IMR-90 (cell line): ENCODE measurements around the gene DOK1. TPM values are rescaled to one million over a fixed set of nuclear protein-coding genes. Genes with fewer than 3 reads are reported as not detected.

ENCODE experiments used
- ATAC-seq: fragments of 200-7000 bp; cut with Tn5 transposase; 2 replicates; pipeline ENCODE4 v1.9.1; 2020; ENCODE audit warnings: low read depth, mild to moderate bottlenecking, moderate library complexity
- BruUV-seq: library from RNA; stranded (reverse); fragments of 400-500 nt; replicated peaks from 2 replicates; lab custom pipeline; 2021; lab: Mats Ljungman, UMichigan
- CTCF ChIA-PET: fragments of 300-600 bp; formaldehyde crosslinking; extraction: SDS; loops from one replicate; lab custom pipeline; 2021; ENCODE audit warnings: antibody characterized with exemption; lab: Yijun Ruan, JAX
- POLR2A ChIA-PET: fragments of 300-600 bp; sonication (Branson Sonifier 250); formaldehyde crosslinking; loops from one replicate; lab custom pipeline; 2022; ENCODE audit warnings: antibody characterized with exemption; ENCODE audit not compliant: unreplicated experiment; lab: Charles Lee
- DNase-seq: peaks from one replicate; pipeline ENCODE4 v3.0.0; 2013
- H2AFZ ChIP-seq: replicated peaks from 2 replicates; pipeline ENCODE3; 2013; ENCODE audit warnings: low read length, mild to moderate bottlenecking; ENCODE audit not compliant: poor library complexity
- H2AK5ac ChIP-seq: 2 replicates; pipeline ENCODE4 v1.6.1; 2013; ENCODE audit warnings: low read depth, low read length, inconsistent platforms
- H2AK9ac ChIP-seq: replicated peaks from 2 replicates; pipeline ENCODE3; 2013; ENCODE audit warnings: mild to moderate bottlenecking, low read depth, low read length, moderate library complexity; ENCODE audit not compliant: poor library complexity
- H2BK120ac ChIP-seq: 2 replicates; pipeline ENCODE4 v1.6.1; 2013; ENCODE audit warnings: low read depth, low read length, inconsistent platforms
- H2BK15ac ChIP-seq: 3 replicates; pipeline ENCODE4 v1.6.1; 2013; ENCODE audit warnings: low read depth, low read length, inconsistent platforms
- H2BK20ac ChIP-seq: 2 replicates; pipeline ENCODE4 v1.6.1; 2013; ENCODE audit warnings: low read depth, mild to moderate bottlenecking, inconsistent platforms, low read length, moderate library complexity
- H2BK5ac ChIP-seq: 2 replicates; pipeline ENCODE4 v1.6.1; 2013; ENCODE audit warnings: mild to moderate bottlenecking, low read depth, low read length, inconsistent platforms; ENCODE audit not compliant: poor library complexity, severe bottlenecking
- H3K14ac ChIP-seq: replicated peaks from 2 replicates; pipeline ENCODE4 v1.6.1; 2013; ENCODE audit warnings: low read depth, low read length, inconsistent platforms
- H3K18ac ChIP-seq: 2 replicates; pipeline ENCODE4 v1.6.1; 2013; ENCODE audit warnings: low read depth, low read length, control low read depth
- H3K23ac ChIP-seq: 2 replicates; pipeline ENCODE4 v1.6.1; 2013; ENCODE audit warnings: low read depth, low read length, inconsistent platforms
- H3K27ac ChIP-seq: 2 replicates; pipeline ENCODE4 v1.5.1; 2013; ENCODE audit warnings: mild to moderate bottlenecking, control low read depth, low read length; ENCODE audit not compliant: insufficient read depth
- H3K27me3 ChIP-seq: 2 replicates; pipeline ENCODE4 v1.6.1; 2013; ENCODE audit warnings: low read length; ENCODE audit not compliant: control insufficient read depth, insufficient read depth
- H3K36me3 ChIP-seq: 2 replicates; pipeline ENCODE4 v1.6.1; 2013; ENCODE audit warnings: low read length, mixed read lengths; ENCODE audit not compliant: control insufficient read depth, insufficient read depth
- H3K4ac ChIP-seq: 2 replicates; pipeline ENCODE4 v1.6.1; 2013; ENCODE audit warnings: low read depth, low read length, inconsistent platforms
- H3K4me1 ChIP-seq: 2 replicates; pipeline ENCODE4 v1.6.1; 2013; ENCODE audit warnings: low read length, mixed read lengths; ENCODE audit not compliant: control insufficient read depth, insufficient read depth
- H3K4me2 ChIP-seq: 2 replicates; pipeline ENCODE4 v1.6.1; 2013; ENCODE audit warnings: low read depth, mild to moderate bottlenecking, control low read depth, low read length, moderate library complexity
- H3K4me3 ChIP-seq: 2 replicates; pipeline ENCODE4 v1.5.1; 2013; ENCODE audit warnings: low read depth, mild to moderate bottlenecking, control low read depth, low read length, moderate library complexity; ENCODE audit not compliant: insufficient read depth
- H3K56ac ChIP-seq: 2 replicates; pipeline ENCODE4 v1.6.1; 2013; ENCODE audit warnings: low read length, inconsistent platforms; ENCODE audit not compliant: insufficient read depth; ENCODE audit errors: extremely low read depth
- H3K79me1 ChIP-seq, 2 experiments: 2 replicates each; pipeline ENCODE4 v1.6.1; 2013; ENCODE audit warnings: low read length in 2 of 2, inconsistent platforms in 1 of 2, low read depth in 1 of 2
- H3K9ac ChIP-seq: 2 replicates; pipeline ENCODE4 v1.6.1; 2013; ENCODE audit warnings: low read depth, low read length, control low read depth
- H3K9me1 ChIP-seq: 2 replicates; pipeline ENCODE4 v1.6.1; 2013; ENCODE audit warnings: low read length, inconsistent platforms; ENCODE audit not compliant: insufficient read depth
- H3K9me3 ChIP-seq: 2 replicates; pipeline ENCODE4 v1.6.1; 2013; ENCODE audit warnings: low read length; ENCODE audit not compliant: control insufficient read depth, insufficient read depth
- H4K20me1 ChIP-seq: 2 replicates; pipeline ENCODE4 v1.6.1; 2013; ENCODE audit warnings: low read length, inconsistent platforms; ENCODE audit not compliant: insufficient read depth
- H4K5ac ChIP-seq: 2 replicates; pipeline ENCODE4 v1.6.1; 2013; ENCODE audit warnings: mild to moderate bottlenecking, low read depth, low read length, control low read depth
- H4K8ac ChIP-seq, 2 experiments: 2 replicates each; pipeline ENCODE4 v1.6.1; 2013; ENCODE audit warnings: low read depth in 2 of 2, low read length in 2 of 2, control low read depth in 1 of 2, inconsistent platforms in 1 of 2
- H4K91ac ChIP-seq: 2 replicates; pipeline ENCODE4 v1.6.1; 2013; ENCODE audit warnings: low read depth, low read length, inconsistent platforms; ENCODE audit not compliant: insufficient read depth
- BHLHE40 ChIP-seq: fragments of 150-350 bp; IDR thresholded peaks from 2 replicates; pipeline ENCODE4 v1.6.1; 2016; ENCODE audit warnings: mild to moderate bottlenecking, low read depth, low read length
- CEBPB ChIP-seq: IDR thresholded peaks from 2 replicates; pipeline ENCODE4 v1.6.1; 2012; ENCODE audit warnings: low read depth, low read length, improper control_type of control experiment
- CHD1 ChIP-seq: IDR thresholded peaks from 2 replicates; pipeline ENCODE4 v1.6.1; 2012; ENCODE audit warnings: low read depth, low read length, improper control_type of control experiment
- MAFK ChIP-seq: IDR thresholded peaks from 2 replicates; pipeline ENCODE4 v1.6.1; 2012; ENCODE audit warnings: low read depth, low read length, improper control_type of control experiment
- MAZ ChIP-seq: IDR thresholded peaks from 2 replicates; pipeline ENCODE4 v1.6.1; 2012; ENCODE audit warnings: low read depth, mild to moderate bottlenecking, low read length, improper control_type of control experiment, moderate library complexity, borderline replicate concordance
- NFE2L2 ChIP-seq: fragments of 150-350 bp; IDR thresholded peaks from 2 replicates; pipeline ENCODE4 v1.6.1; 2016; ENCODE audit warnings: low read depth, mild to moderate bottlenecking, low read length
- POLR2A ChIP-seq: IDR thresholded peaks from 2 replicates; pipeline ENCODE4 v1.6.1; 2012; ENCODE audit warnings: mild to moderate bottlenecking, low read depth, low read length
- RAD21 ChIP-seq: IDR thresholded peaks from 2 replicates; pipeline ENCODE4 v1.6.1; 2012; ENCODE audit warnings: low read length, improper control_type of control experiment
- RCOR1 ChIP-seq: IDR thresholded peaks from 2 replicates; pipeline ENCODE4 v1.6.1; 2012; ENCODE audit warnings: mild to moderate bottlenecking, low read length, improper control_type of control experiment; ENCODE audit not compliant: insufficient replicate concordance
- RFX5 ChIP-seq: IDR thresholded peaks from 2 replicates; pipeline ENCODE4 v1.8.0; 2012; ENCODE audit warnings: low read depth, mild to moderate bottlenecking, low read length, moderate library complexity
- SMC3 ChIP-seq: fragments of 150-350 bp; IDR thresholded peaks from 2 replicates; pipeline ENCODE4 v1.6.1; 2016; ENCODE audit warnings: low read depth, mild to moderate bottlenecking, antibody characterized with exemption, low read length, moderate library complexity
- WGBS, 2 experiments: methylation state at CpG; one replicate each; pipeline versions ENCODE4 v1.1.5 to v1.1.7; 2013; ENCODE audit warnings: missing lambda C conversion rate in 2 of 2; ENCODE audit not compliant: insufficient read length in 1 of 2; ENCODE audit errors: extremely low coverage in 2 of 2; 5-methylcytosine and 5-hydroxymethylcytosine counted together
- dilution Hi-C: fragments of 300-500 bp; cut with HindIII; formaldehyde crosslinking; loops from one replicate; pipeline ENCODE4 v1.14.3; 2018; ENCODE audit warnings: low sequenced_read_pairs; ENCODE audit not compliant: unreplicated experiment
- in situ Hi-C: fragments of 300-500 bp; cut with MboI; formaldehyde crosslinking; loops from 3 replicates; pipeline ENCODE4 v1.14.3; 2019; ENCODE audit warnings: low sequenced_read_pairs, inconsistent platforms, mixed read lengths
- intact Hi-C: fragments of 100-400 bp; cut with micrococcal nuclease; formaldehyde crosslinking; loops from 2 replicates; pipeline ENCODE4 v1.10.0; 2022
- polyA plus RNA-seq, 3 experiments: library from polyadenylated mRNA; depleted of rRNA; stranded (reverse); fragments of >200 nt; gene quantifications; 2 replicates each; pipeline ENCODE4 v1.2.3, GENCODE V29; 2012; ENCODE audit warnings: low replicate concordance in 1 of 3
- total RNA-seq: library from RNA; depleted of rRNA; stranded (reverse); fragments of >200 nt; gene quantifications from 2 replicates; pipeline ENCODE4 v1.2.3, GENCODE V29; 2012
- TF ChIP-seq, protein P1 (sequence below): conservative IDR thresholded peaks from 2 replicates; pipeline ENCODE4 v1.5.1; 2012; ENCODE audit warnings: mild to moderate bottlenecking, low read depth, low read length, improper control_type of control experiment
- TF ChIP-seq, protein P2 (sequence below): fragments of 150-350 bp; IDR thresholded peaks from 2 replicates; pipeline ENCODE4 v1.6.1; 2017; ENCODE audit warnings: mild to moderate bottlenecking, antibody characterized with exemption, low read length, low read depth
- TF ChIP-seq, protein P3 (sequence below): fragments of 150-350 bp; IDR thresholded peaks from 2 replicates; pipeline ENCODE4 v1.6.1; 2016; ENCODE audit warnings: low read depth, mild to moderate bottlenecking, low read length, moderate library complexity, borderline replicate concordance

The DOK1 gene
- total and polyA plus RNA-seq, 2 of the 4 experiments (the other 2 are of a cell fraction): 15.4 to 17.6 TPM

DNA sequence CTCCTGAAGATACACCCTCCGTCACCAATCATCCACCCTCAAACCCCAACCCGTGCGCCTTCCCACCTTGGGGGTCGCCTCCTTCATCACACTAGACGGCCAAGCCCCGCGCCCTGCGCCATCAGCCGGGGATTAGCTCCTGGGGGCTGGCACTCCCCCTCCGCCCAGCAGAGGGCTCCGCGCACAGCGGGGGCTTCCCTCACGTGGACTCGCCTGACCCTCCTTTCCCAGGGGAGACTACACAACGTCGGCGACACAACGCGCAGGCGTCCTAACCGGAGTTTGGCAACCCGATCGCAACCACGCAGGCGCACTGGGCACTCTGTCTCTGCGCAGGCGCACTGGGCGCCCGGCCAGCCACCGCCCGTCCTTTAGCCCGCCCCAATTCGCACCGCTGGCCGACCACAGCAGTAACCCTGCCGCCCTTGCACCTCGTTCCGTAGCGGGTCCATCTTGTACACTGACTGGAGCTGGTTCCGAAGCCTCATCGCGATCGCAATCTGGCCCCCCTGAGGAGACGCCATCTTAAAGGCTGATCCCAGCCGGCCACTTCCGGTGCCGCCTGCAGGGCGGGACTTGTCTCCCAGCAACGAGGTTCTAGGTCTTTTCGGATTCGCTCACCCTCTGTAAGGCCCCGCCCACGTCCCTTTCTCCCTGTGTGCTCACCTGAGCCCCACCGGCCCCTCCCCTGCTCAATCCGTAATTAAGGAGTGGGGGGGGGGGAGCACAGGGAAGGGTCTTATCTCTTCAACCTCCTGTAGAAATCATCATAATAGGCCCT lies 47.2 kb upstream of the DOK1 start, which contains the start of gene PCGF1:
TSS of gene PCGF1 (minus strand) at position 551 of the 781 bp plus-strand sequence. CDS start at position 524, 27 bp downstream.
- POLR2A ChIA-PET: no interaction called here
- H3K36me3 ChIP-seq: peaks cover 16% of the 10 kb centered on the region
- H3K9me1 ChIP-seq: peaks cover 9% of the 10 kb centered on the region
- peak within 1 kb of the TSS; percentile 100 for H2BK15ac ChIP-seq
- H3K4me3 ChIP-seq: peak within 1 kb of the TSS; percentile 75
- peak within 1 kb of the TSS; percentile 100 for H4K91ac ChIP-seq
- intact Hi-C loops (loop anchor here (2.0 kb wide), 1 partner anchor 47 kb away; the partner anchor contains the start of gene DOK1), dilution Hi-C loops (no loop called here), in situ Hi-C loops (no loop called here)
- DNase-seq (peak; percentile 97), ATAC-seq (peak; percentile 91)
- H2BK120ac ChIP-seq: peak within 1 kb of the TSS; percentile 100
- CTCF ChIA-PET: interaction anchor here (0.7 kb wide), 1 partner anchor 79 kb away, joined by 3 read pairs; no protein-coding TSS in a partner anchor
- H4K8ac ChIP-seq: peak within 1 kb of the TSS; percentile 91 to 100
- no peaks in the 10 kb centered on the region for H3K9me3 ChIP-seq
- whole genome bisulfite sequencing, 2 experiments: 1% methylated on average over 29 of the region's 56 CpGs; no CpG with 5 or more reads in 1 of the 2 experiments
- BruUV-seq: no TSS peak
- peak within 1 kb of the TSS; percentile 100 for H2BK5ac ChIP-seq
- H3K9ac ChIP-seq: peak within 1 kb of the TSS; percentile 97
- peak within 1 kb of the TSS; percentile 93 for H3K27ac ChIP-seq
- H3K4ac ChIP-seq: peak within 1 kb of the TSS; percentile 100
- H3K4me1 ChIP-seq: peaks cover 18% of the 10 kb centered on the region
- H2AK9ac ChIP-seq: peak within 1 kb of the TSS; percentile 92
- peak within 1 kb of the TSS; percentile 100 for H3K18ac ChIP-seq
- peak within 1 kb of the TSS; percentile 100 for H4K5ac ChIP-seq
- peak within 1 kb of the TSS; percentile 95 for H2BK20ac ChIP-seq
- H3K56ac ChIP-seq: peak within 1 kb of the TSS; percentile 99
- peaks cover 12 to 38% of the 10 kb centered on the region in 2 experiments for H3K79me1 ChIP-seq
- H3K14ac ChIP-seq: peak within 1 kb of the TSS; percentile 100
- no peaks in the 10 kb centered on the region for H4K20me1 ChIP-seq
- peak within 1 kb of the TSS; percentile 100 for H3K23ac ChIP-seq
- H3K27me3 ChIP-seq: peaks cover 18% of the 10 kb centered on the region
- peak within 1 kb of the TSS; percentile 99 for H2AK5ac ChIP-seq
- peak within 1 kb of the TSS; percentile 84 for H3K4me2 ChIP-seq
- peak within 1 kb of the TSS; percentile 100 for H2AFZ ChIP-seq
- TF ChIP-seq NFE2L2: no peak
- TF ChIP-seq, protein P1, sequence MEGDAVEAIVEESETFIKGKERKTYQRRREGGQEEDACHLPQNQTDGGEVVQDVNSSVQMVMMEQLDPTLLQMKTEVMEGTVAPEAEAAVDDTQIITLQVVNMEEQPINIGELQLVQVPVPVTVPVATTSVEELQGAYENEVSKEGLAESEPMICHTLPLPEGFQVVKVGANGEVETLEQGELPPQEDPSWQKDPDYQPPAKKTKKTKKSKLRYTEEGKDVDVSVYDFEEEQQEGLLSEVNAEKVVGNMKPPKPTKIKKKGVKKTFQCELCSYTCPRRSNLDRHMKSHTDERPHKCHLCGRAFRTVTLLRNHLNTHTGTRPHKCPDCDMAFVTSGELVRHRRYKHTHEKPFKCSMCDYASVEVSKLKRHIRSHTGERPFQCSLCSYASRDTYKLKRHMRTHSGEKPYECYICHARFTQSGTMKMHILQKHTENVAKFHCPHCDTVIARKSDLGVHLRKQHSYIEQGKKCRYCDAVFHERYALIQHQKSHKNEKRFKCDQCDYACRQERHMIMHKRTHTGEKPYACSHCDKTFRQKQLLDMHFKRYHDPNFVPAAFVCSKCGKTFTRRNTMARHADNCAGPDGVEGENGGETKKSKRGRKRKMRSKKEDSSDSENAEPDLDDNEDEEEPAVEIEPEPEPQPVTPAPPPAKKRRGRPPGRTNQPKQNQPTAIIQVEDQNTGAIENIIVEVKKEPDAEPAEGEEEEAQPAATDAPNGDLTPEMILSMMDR: peak; percentile 44
- no peak for TF ChIP-seq RCOR1
- TF ChIP-seq RFX5: no peak
- TF ChIP-seq MAFK: no peak
- TF ChIP-seq RAD21: no peak
- 0 out of 2 replicates have a peak, but pooled peaks have one; percentile 30 for TF ChIP-seq MAZ
- peak; percentile 83 for TF ChIP-seq CEBPB
- peak; percentile 72 for TF ChIP-seq BHLHE40
- peak; percentile 23; the same call in 1 of the 2 replicates for TF ChIP-seq SMC3
- TF ChIP-seq POLR2A: peak; percentile 81
- TF ChIP-seq, protein P2, sequence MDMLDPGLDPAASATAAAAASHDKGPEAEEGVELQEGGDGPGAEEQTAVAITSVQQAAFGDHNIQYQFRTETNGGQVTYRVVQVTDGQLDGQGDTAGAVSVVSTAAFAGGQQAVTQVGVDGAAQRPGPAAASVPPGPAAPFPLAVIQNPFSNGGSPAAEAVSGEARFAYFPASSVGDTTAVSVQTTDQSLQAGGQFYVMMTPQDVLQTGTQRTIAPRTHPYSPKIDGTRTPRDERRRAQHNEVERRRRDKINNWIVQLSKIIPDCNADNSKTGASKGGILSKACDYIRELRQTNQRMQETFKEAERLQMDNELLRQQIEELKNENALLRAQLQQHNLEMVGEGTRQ: peak; percentile 64
- TF ChIP-seq, protein P3, sequence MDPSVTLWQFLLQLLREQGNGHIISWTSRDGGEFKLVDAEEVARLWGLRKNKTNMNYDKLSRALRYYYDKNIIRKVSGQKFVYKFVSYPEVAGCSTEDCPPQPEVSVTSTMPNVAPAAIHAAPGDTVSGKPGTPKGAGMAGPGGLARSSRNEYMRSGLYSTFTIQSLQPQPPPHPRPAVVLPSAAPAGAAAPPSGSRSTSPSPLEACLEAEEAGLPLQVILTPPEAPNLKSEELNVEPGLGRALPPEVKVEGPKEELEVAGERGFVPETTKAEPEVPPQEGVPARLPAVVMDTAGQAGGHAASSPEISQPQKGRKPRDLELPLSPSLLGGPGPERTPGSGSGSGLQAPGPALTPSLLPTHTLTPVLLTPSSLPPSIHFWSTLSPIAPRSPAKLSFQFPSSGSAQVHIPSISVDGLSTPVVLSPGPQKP: no peak
- no peak for TF ChIP-seq CHD1
